NB4 (cell line): ENCODE data around the gene LENEP.

Experiments
- CTCF ChIP-seq: IDR thresholded peaks from one replicate; pipeline ENCODE4 v1.5.1; 2012; ENCODE audit warnings: low read depth, low read length
- MYC ChIP-seq: IDR thresholded peaks from 2 replicates; pipeline ENCODE4 v1.6.1; 2011; ENCODE audit warnings: low read depth, low read length

GRCh38 chr1:155003766-155004351 lies 10.5 kb downstream of the LENEP start:
- TF ChIP-seq MYC (no peak), CTCF (no peak)
